ENCODE data around the gene ACAA1. TPM values are rescaled to one million over a fixed set of nuclear protein-coding genes. Genes with fewer than 3 reads are reported as not detected.
"Not testable (repeated sequence)": the region's sequence is repeated elsewhere in the genome, so short reads cannot be mapped to it uniquely, and the experiment has no call there.

ACAA1 gene
- total and polyA plus RNA-seq, 10 of the 15 experiments (the other 5 are each of a cell fraction or from before 2014, with no cell fraction given) = 5.7 to 85.4 (median 60.6) TPM

DNA sequence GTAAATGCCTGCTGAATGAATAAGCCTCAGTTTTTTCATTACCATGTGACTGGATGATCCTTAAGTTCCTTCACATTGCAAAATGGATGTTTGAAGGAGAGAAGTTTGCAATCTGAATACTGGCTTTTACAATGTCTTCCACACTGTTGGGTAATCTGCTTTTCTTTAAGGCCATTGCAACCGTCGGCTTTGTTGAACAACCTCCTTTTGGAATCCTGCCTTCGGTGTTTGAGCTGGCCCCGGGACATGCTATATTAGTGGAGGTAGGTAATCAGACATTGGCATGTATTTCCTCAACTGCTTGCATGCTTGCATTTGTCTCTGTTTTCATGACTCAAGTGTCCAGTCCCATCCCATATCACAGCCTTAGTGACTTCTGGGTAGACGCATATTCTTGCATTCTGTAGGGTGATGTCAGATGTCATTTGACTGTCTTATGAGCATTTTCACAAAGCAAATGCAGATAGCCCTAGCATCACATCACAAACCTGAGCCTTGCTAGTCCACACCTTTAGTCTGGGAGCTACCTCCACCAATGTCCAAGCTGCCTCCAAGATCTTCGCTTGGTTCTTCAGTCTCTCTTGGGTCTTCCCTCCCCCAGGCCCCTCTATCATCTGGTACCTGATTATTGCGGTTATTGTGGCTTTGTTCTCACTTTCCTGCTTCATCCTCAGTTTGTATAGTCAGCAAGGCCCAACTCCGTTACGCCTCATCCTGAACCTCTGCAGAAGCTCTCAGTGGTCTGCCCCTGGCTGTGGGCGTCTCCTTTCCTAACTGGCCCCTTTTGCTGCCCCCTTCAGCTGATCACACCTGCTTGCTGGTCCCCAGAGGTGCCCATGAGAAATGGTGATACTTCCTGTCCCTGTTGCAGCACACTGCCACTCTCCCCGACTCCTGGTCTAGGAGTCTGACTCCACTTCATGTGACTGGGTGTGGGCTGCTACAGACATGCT, 48.5 kb downstream of the ACAA1 start (continued):
- TF ChIP-seq, protein P1, sequence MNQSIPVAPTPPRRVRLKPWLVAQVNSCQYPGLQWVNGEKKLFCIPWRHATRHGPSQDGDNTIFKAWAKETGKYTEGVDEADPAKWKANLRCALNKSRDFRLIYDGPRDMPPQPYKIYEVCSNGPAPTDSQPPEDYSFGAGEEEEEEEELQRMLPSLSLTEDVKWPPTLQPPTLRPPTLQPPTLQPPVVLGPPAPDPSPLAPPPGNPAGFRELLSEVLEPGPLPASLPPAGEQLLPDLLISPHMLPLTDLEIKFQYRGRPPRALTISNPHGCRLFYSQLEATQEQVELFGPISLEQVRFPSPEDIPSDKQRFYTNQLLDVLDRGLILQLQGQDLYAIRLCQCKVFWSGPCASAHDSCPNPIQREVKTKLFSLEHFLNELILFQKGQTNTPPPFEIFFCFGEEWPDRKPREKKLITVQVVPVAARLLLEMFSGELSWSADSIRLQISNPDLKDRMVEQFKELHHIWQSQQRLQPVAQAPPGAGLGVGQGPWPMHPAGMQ (IDR thresholded peaks at IDR 0.05; ENCODE audit: borderline replicate concordance) = no peak
- TF ChIP-seq, protein P2, sequence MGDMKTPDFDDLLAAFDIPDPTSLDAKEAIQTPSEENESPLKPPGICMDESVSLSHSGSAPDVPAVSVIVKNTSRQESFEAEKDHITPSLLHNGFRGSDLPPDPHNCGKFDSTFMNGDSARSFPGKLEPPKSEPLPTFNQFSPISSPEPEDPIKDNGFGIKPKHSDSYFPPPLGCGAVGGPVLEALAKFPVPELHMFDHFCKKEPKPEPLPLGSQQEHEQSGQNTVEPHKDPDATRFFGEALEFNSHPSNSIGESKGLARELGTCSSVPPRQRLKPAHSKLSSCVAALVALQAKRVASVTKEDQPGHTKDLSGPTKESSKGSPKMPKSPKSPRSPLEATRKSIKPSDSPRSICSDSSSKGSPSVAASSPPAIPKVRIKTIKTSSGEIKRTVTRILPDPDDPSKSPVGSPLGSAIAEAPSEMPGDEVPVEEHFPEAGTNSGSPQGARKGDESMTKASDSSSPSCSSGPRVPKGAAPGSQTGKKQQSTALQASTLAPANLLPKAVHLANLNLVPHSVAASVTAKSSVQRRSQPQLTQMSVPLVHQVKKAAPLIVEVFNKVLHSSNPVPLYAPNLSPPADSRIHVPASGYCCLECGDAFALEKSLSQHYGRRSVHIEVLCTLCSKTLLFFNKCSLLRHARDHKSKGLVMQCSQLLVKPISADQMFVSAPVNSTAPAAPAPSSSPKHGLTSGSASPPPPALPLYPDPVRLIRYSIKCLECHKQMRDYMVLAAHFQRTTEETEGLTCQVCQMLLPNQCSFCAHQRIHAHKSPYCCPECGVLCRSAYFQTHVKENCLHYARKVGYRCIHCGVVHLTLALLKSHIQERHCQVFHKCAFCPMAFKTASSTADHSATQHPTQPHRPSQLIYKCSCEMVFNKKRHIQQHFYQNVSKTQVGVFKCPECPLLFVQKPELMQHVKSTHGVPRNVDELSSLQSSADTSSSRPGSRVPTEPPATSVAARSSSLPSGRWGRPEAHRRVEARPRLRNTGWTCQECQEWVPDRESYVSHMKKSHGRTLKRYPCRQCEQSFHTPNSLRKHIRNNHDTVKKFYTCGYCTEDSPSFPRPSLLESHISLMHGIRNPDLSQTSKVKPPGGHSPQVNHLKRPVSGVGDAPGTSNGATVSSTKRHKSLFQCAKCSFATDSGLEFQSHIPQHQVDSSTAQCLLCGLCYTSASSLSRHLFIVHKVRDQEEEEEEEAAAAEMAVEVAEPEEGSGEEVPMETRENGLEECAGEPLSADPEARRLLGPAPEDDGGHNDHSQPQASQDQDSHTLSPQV (IDR thresholded peaks at IDR 0.05) = no peak
- TF ChIP-seq SPI1 (IDR thresholded peaks at IDR 0.05; ENCODE audit: borderline replicate concordance, insufficient read depth, low read depth, low read length) (no peak), ZNF24 (IDR thresholded peaks at IDR 0.05) (no peak), YY1 (IDR thresholded peaks at IDR 0.05; ENCODE audit: low read depth, low read length) (no peak), ZNF622 (IDR thresholded peaks at IDR 0.05) (no peak), NR2C2 (IDR thresholded peaks at IDR 0.05; ENCODE audit: borderline replicate concordance, control insufficient read depth, insufficient read length, low read depth) (no peak), BHLHE40 (IDR thresholded peaks at IDR 0.05; ENCODE audit: borderline replicate concordance in 1 of 2, low read depth in 2 of 2, low read length in 1 of 2) (no peak)
- TF ChIP-seq, protein P3, sequence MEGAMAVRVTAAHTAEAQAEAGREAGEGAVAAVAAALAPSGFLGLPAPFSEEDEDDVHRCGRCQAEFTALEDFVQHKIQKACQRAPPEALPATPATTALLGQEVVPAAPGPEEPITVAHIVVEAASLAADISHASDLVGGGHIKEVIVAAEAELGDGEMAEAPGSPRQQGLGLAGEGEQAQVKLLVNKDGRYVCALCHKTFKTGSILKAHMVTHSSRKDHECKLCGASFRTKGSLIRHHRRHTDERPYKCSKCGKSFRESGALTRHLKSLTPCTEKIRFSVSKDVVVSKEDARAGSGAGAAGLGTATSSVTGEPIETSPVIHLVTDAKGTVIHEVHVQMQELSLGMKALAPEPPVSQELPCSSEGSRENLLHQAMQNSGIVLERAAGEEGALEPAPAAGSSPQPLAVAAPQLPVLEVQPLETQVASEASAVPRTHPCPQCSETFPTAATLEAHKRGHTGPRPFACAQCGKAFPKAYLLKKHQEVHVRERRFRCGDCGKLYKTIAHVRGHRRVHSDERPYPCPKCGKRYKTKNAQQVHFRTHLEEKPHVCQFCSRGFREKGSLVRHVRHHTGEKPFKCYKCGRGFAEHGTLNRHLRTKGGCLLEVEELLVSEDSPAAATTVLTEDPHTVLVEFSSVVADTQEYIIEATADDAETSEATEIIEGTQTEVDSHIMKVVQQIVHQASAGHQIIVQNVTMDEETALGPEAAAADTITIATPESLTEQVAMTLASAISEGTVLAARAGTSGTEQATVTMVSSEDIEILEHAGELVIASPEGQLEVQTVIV (IDR thresholded peaks at IDR 0.05; ENCODE audit: borderline replicate concordance, partially characterized antibody) = no peak

DNA sequence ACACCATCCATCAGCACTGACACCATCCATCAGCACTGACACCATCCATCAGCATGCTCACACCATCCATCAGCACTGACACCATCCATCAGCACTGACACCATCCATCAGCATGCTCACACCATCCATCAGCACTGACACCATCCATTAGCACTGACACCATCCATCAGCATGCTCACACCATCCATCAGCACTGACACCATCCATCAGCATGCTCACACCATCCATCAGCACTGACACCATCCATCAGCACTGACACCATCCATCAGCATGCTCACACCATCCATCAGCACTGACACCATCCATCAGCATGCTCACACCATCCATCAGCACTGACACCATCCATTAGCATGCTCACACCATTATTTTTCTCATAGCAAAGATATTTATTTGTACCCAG, 49.6 kb downstream of the ACAA1 start:
- in situ Hi-C loops (cut with MboI); H3K36me3 ChIP-seq (ENCODE audit: control insufficient read depth in 2 of 2, insufficient read depth in 2 of 2, low read length in 1 of 2); DNase-seq (ENCODE audit: low read depth, low spot score); ATAC-seq; H3K9me3 ChIP-seq (replicated peaks; ENCODE audit: control insufficient read depth, insufficient read depth, low read length); H3K27me3 ChIP-seq (replicated peaks in 1 of 2; ENCODE audit: control insufficient read depth in 2 of 2, insufficient read depth in 2 of 2, low read length in 1 of 2); H3K9ac ChIP-seq (ENCODE audit: control insufficient read depth, insufficient read depth, low read length); intact Hi-C loops (cut with micrococcal nuclease; ENCODE audit: unreplicated experiment); H3K79me2 ChIP-seq (ENCODE audit: control insufficient read depth, insufficient read depth, low read length); FAIRE-seq; CTCF ChIA-PET; H3K4me1 ChIP-seq (ENCODE audit: control insufficient read depth, insufficient read depth, low read length); H3K4me3 ChIP-seq; BruUV-seq (replicated peaks); H3K4me2 ChIP-seq (ENCODE audit: control insufficient read depth, insufficient read depth); H2AFZ ChIP-seq (ENCODE audit: control insufficient read depth, low read depth, low read length); H4K20me1 ChIP-seq (ENCODE audit: control insufficient read depth, insufficient read depth); SMC1A ChIA-PET (ENCODE audit: uncharacterized antibody, unreplicated experiment); POLR2A ChIA-PET; H3K27ac ChIP-seq (ENCODE audit: control insufficient read depth, insufficient read depth); RAD21 ChIA-PET (ENCODE audit: unreplicated experiment): not testable (repeated sequence)

All from GM12878 (cell line).